IMR-90 (cell line): Measurements from ENCODE around the gene DONSON. TPM values are rescaled to one million over a fixed set of nuclear protein-coding genes. Genes with fewer than 3 reads are reported as not detected.

Source experiments
- ATAC-seq: fragments of 200-7000 bp; cut with Tn5 transposase; 2 replicates; pipeline ENCODE4 v1.9.1; 2020; ENCODE audit warnings: low read depth, mild to moderate bottlenecking, moderate library complexity
- BruUV-seq: library from RNA; stranded (reverse); fragments of 400-500 nt; replicated peaks from 2 replicates; lab custom pipeline; 2021; lab: Mats Ljungman, UMichigan
- CTCF ChIA-PET: fragments of 300-600 bp; formaldehyde crosslinking; extraction: SDS; loops from one replicate; lab custom pipeline; 2021; ENCODE audit warnings: antibody characterized with exemption; lab: Yijun Ruan, JAX
- POLR2A ChIA-PET: fragments of 300-600 bp; sonication (Branson Sonifier 250); formaldehyde crosslinking; loops from one replicate; lab custom pipeline; 2022; ENCODE audit warnings: antibody characterized with exemption; ENCODE audit not compliant: unreplicated experiment; lab: Charles Lee
- DNase-seq: peaks from one replicate; pipeline ENCODE4 v3.0.0; 2013
- H2AFZ ChIP-seq: replicated peaks from 2 replicates; pipeline ENCODE3; 2013; ENCODE audit warnings: low read length, mild to moderate bottlenecking; ENCODE audit not compliant: poor library complexity
- H2AK5ac ChIP-seq: 2 replicates; pipeline ENCODE4 v1.6.1; 2013; ENCODE audit warnings: low read depth, low read length, inconsistent platforms
- H2AK9ac ChIP-seq: replicated peaks from 2 replicates; pipeline ENCODE3; 2013; ENCODE audit warnings: mild to moderate bottlenecking, low read depth, low read length, moderate library complexity; ENCODE audit not compliant: poor library complexity
- H2BK120ac ChIP-seq: 2 replicates; pipeline ENCODE4 v1.6.1; 2013; ENCODE audit warnings: low read depth, low read length, inconsistent platforms
- H2BK15ac ChIP-seq: 3 replicates; pipeline ENCODE4 v1.6.1; 2013; ENCODE audit warnings: low read depth, low read length, inconsistent platforms
- H2BK20ac ChIP-seq: 2 replicates; pipeline ENCODE4 v1.6.1; 2013; ENCODE audit warnings: low read depth, mild to moderate bottlenecking, inconsistent platforms, low read length, moderate library complexity
- H2BK5ac ChIP-seq: 2 replicates; pipeline ENCODE4 v1.6.1; 2013; ENCODE audit warnings: mild to moderate bottlenecking, low read depth, low read length, inconsistent platforms; ENCODE audit not compliant: poor library complexity, severe bottlenecking
- H3K14ac ChIP-seq: replicated peaks from 2 replicates; pipeline ENCODE4 v1.6.1; 2013; ENCODE audit warnings: low read depth, low read length, inconsistent platforms
- H3K18ac ChIP-seq: 2 replicates; pipeline ENCODE4 v1.6.1; 2013; ENCODE audit warnings: low read depth, low read length, control low read depth
- H3K23ac ChIP-seq: 2 replicates; pipeline ENCODE4 v1.6.1; 2013; ENCODE audit warnings: low read depth, low read length, inconsistent platforms
- H3K27ac ChIP-seq: 2 replicates; pipeline ENCODE4 v1.5.1; 2013; ENCODE audit warnings: mild to moderate bottlenecking, control low read depth, low read length; ENCODE audit not compliant: insufficient read depth
- H3K27me3 ChIP-seq: 2 replicates; pipeline ENCODE4 v1.6.1; 2013; ENCODE audit warnings: low read length; ENCODE audit not compliant: control insufficient read depth, insufficient read depth
- H3K36me3 ChIP-seq: 2 replicates; pipeline ENCODE4 v1.6.1; 2013; ENCODE audit warnings: low read length, mixed read lengths; ENCODE audit not compliant: control insufficient read depth, insufficient read depth
- H3K4ac ChIP-seq: 2 replicates; pipeline ENCODE4 v1.6.1; 2013; ENCODE audit warnings: low read depth, low read length, inconsistent platforms
- H3K4me1 ChIP-seq: 2 replicates; pipeline ENCODE4 v1.6.1; 2013; ENCODE audit warnings: low read length, mixed read lengths; ENCODE audit not compliant: control insufficient read depth, insufficient read depth
- H3K4me2 ChIP-seq: 2 replicates; pipeline ENCODE4 v1.6.1; 2013; ENCODE audit warnings: low read depth, mild to moderate bottlenecking, control low read depth, low read length, moderate library complexity
- H3K4me3 ChIP-seq: 2 replicates; pipeline ENCODE4 v1.5.1; 2013; ENCODE audit warnings: low read depth, mild to moderate bottlenecking, control low read depth, low read length, moderate library complexity; ENCODE audit not compliant: insufficient read depth
- H3K56ac ChIP-seq: 2 replicates; pipeline ENCODE4 v1.6.1; 2013; ENCODE audit warnings: low read length, inconsistent platforms; ENCODE audit not compliant: insufficient read depth; ENCODE audit errors: extremely low read depth
- H3K79me1 ChIP-seq, 2 experiments: 2 replicates each; pipeline ENCODE4 v1.6.1; 2013; ENCODE audit warnings: low read length in 2 of 2, inconsistent platforms in 1 of 2, low read depth in 1 of 2
- H3K9ac ChIP-seq: 2 replicates; pipeline ENCODE4 v1.6.1; 2013; ENCODE audit warnings: low read depth, low read length, control low read depth
- H3K9me1 ChIP-seq: 2 replicates; pipeline ENCODE4 v1.6.1; 2013; ENCODE audit warnings: low read length, inconsistent platforms; ENCODE audit not compliant: insufficient read depth
- H3K9me3 ChIP-seq: 2 replicates; pipeline ENCODE4 v1.6.1; 2013; ENCODE audit warnings: low read length; ENCODE audit not compliant: control insufficient read depth, insufficient read depth
- H4K20me1 ChIP-seq: 2 replicates; pipeline ENCODE4 v1.6.1; 2013; ENCODE audit warnings: low read length, inconsistent platforms; ENCODE audit not compliant: insufficient read depth
- H4K5ac ChIP-seq: 2 replicates; pipeline ENCODE4 v1.6.1; 2013; ENCODE audit warnings: mild to moderate bottlenecking, low read depth, low read length, control low read depth
- H4K8ac ChIP-seq, 2 experiments: 2 replicates each; pipeline ENCODE4 v1.6.1; 2013; ENCODE audit warnings: low read depth in 2 of 2, low read length in 2 of 2, control low read depth in 1 of 2, inconsistent platforms in 1 of 2
- H4K91ac ChIP-seq: 2 replicates; pipeline ENCODE4 v1.6.1; 2013; ENCODE audit warnings: low read depth, low read length, inconsistent platforms; ENCODE audit not compliant: insufficient read depth
- BHLHE40 ChIP-seq: fragments of 150-350 bp; IDR thresholded peaks from 2 replicates; pipeline ENCODE4 v1.6.1; 2016; ENCODE audit warnings: mild to moderate bottlenecking, low read depth, low read length
- CEBPB ChIP-seq: IDR thresholded peaks from 2 replicates; pipeline ENCODE4 v1.6.1; 2012; ENCODE audit warnings: low read depth, low read length, improper control_type of control experiment
- CHD1 ChIP-seq: IDR thresholded peaks from 2 replicates; pipeline ENCODE4 v1.6.1; 2012; ENCODE audit warnings: low read depth, low read length, improper control_type of control experiment
- FOS ChIP-seq: fragments of 150-350 bp; IDR thresholded peaks from 2 replicates; pipeline ENCODE4 v1.6.1; 2016; ENCODE audit warnings: low read depth, low read length
- MAFK ChIP-seq: IDR thresholded peaks from 2 replicates; pipeline ENCODE4 v1.6.1; 2012; ENCODE audit warnings: low read depth, low read length, improper control_type of control experiment
- MAZ ChIP-seq: IDR thresholded peaks from 2 replicates; pipeline ENCODE4 v1.6.1; 2012; ENCODE audit warnings: low read depth, mild to moderate bottlenecking, low read length, improper control_type of control experiment, moderate library complexity, borderline replicate concordance
- POLR2A ChIP-seq: IDR thresholded peaks from 2 replicates; pipeline ENCODE4 v1.6.1; 2012; ENCODE audit warnings: mild to moderate bottlenecking, low read depth, low read length
- SMC3 ChIP-seq: fragments of 150-350 bp; IDR thresholded peaks from 2 replicates; pipeline ENCODE4 v1.6.1; 2016; ENCODE audit warnings: low read depth, mild to moderate bottlenecking, antibody characterized with exemption, low read length, moderate library complexity
- WGBS, 2 experiments: methylation state at CpG; one replicate each; pipeline versions ENCODE4 v1.1.5 to v1.1.7; 2013; ENCODE audit warnings: missing lambda C conversion rate in 2 of 2; ENCODE audit not compliant: insufficient read length in 1 of 2; ENCODE audit errors: extremely low coverage in 2 of 2; 5-methylcytosine and 5-hydroxymethylcytosine counted together
- dilution Hi-C: fragments of 300-500 bp; cut with HindIII; formaldehyde crosslinking; loops from one replicate; pipeline ENCODE4 v1.14.3; 2018; ENCODE audit warnings: low sequenced_read_pairs; ENCODE audit not compliant: unreplicated experiment
- in situ Hi-C: fragments of 300-500 bp; cut with MboI; formaldehyde crosslinking; loops from 3 replicates; pipeline ENCODE4 v1.14.3; 2019; ENCODE audit warnings: low sequenced_read_pairs, inconsistent platforms, mixed read lengths
- intact Hi-C: fragments of 100-400 bp; cut with micrococcal nuclease; formaldehyde crosslinking; loops from 2 replicates; pipeline ENCODE4 v1.10.0; 2022
- polyA plus RNA-seq, 3 experiments: library from polyadenylated mRNA; depleted of rRNA; stranded (reverse); fragments of >200 nt; gene quantifications; 2 replicates each; pipeline ENCODE4 v1.2.3, GENCODE V29; 2012; ENCODE audit warnings: low replicate concordance in 1 of 3
- total RNA-seq: library from RNA; depleted of rRNA; stranded (reverse); fragments of >200 nt; gene quantifications from 2 replicates; pipeline ENCODE4 v1.2.3, GENCODE V29; 2012
- TF ChIP-seq, protein P1 (sequence below): fragments of 150-350 bp; IDR thresholded peaks from 2 replicates; pipeline ENCODE4 v1.6.1; 2016; ENCODE audit warnings: low read depth, mild to moderate bottlenecking, low read length, moderate library complexity, borderline replicate concordance

Gene DONSON
- total and polyA plus RNA-seq, 2 of the 4 experiments (the other 2 are of a cell fraction): 14.3 to 16.6 TPM

DNA sequence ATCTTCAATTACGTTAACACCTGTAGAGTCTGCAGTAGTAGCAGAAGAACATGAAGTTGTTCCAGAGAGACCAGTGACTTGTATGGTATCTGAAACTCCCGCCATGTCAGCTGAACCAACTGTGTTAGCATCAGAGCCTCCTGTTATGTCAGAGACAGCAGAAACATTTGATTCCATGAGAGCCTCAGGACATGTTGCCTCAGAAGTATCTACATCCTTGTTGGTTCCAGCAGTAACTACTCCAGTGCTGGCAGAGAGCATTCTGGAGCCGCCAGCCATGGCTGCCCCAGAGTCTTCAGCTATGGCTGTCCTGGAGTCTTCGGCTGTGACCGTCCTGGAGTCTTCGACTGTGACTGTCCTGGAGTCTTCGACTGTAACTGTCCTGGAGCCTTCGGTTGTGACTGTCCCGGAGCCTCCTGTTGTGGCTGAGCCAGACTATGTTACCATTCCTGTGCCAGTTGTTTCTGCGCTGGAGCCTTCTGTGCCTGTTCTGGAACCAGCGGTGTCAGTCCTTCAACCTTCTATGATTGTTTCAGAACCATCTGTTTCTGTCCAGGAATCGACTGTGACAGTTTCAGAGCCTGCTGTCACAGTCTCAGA is 35.4 kb downstream of the DONSON start:
- CTCF ChIA-PET: interaction anchor here (0.6 kb wide), 1 partner anchor 38 kb away, joined by 3 read pairs; no protein-coding TSS in a partner anchor
- no peaks in the 10 kb centered on the region for H3K4me1 ChIP-seq
- H4K5ac ChIP-seq: no peak overlapping the region
- no peak overlapping the region for H3K56ac ChIP-seq
- H3K9ac ChIP-seq: no peak overlapping the region
- ATAC-seq (no peak), DNase-seq (no peak)
- H3K27ac ChIP-seq: no peak overlapping the region
- dilution Hi-C loops: no loop called here
- TF ChIP-seq POLR2A (no peak), CHD1 (no peak), CEBPB (no peak), SMC3 (no peak), FOS (no peak), MAFK (no peak), MAZ (no peak), BHLHE40 (no peak)
- TF ChIP-seq, protein P1, sequence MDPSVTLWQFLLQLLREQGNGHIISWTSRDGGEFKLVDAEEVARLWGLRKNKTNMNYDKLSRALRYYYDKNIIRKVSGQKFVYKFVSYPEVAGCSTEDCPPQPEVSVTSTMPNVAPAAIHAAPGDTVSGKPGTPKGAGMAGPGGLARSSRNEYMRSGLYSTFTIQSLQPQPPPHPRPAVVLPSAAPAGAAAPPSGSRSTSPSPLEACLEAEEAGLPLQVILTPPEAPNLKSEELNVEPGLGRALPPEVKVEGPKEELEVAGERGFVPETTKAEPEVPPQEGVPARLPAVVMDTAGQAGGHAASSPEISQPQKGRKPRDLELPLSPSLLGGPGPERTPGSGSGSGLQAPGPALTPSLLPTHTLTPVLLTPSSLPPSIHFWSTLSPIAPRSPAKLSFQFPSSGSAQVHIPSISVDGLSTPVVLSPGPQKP: no peak
- peaks cover 44 to 71% of the 10 kb centered on the region in 2 experiments for H3K79me1 ChIP-seq
- 94% methylated on average over 9 of the region's 12 CpGs; no CpG with 5 or more reads in 1 of the 2 experiments for WGBS, 2 experiments
- no peak overlapping the region for H3K14ac ChIP-seq
- no peak overlapping the region for H4K91ac ChIP-seq
- H2BK5ac ChIP-seq: no peak overlapping the region
- no peak overlapping the region for H2BK20ac ChIP-seq
- intact Hi-C loops: no loop called here
- H2BK15ac ChIP-seq: no peak overlapping the region
- no peak overlapping the region for H2BK120ac ChIP-seq
- no peak overlapping the region for H3K4ac ChIP-seq
- H3K9me3 ChIP-seq: no peaks in the 10 kb centered on the region
- no peak overlapping the region for H3K4me2 ChIP-seq
- peaks cover 68% of the 10 kb centered on the region for H3K36me3 ChIP-seq
- H2AFZ ChIP-seq: no peak overlapping the region
- in situ Hi-C loops: no loop called here
- H3K18ac ChIP-seq: no peak overlapping the region
- H3K23ac ChIP-seq: no peak overlapping the region
- peaks cover 95% of the 10 kb centered on the region for H4K20me1 ChIP-seq
- no peak overlapping the region for H3K4me3 ChIP-seq
- H3K27me3 ChIP-seq: no peaks in the 10 kb centered on the region
- no TSS peak for BruUV-seq
- no peak overlapping the region for H2AK5ac ChIP-seq
- H3K9me1 ChIP-seq: peaks cover 19% of the 10 kb centered on the region
- no peak overlapping the region for H2AK9ac ChIP-seq
- no peak overlapping the region for H4K8ac ChIP-seq
- POLR2A ChIA-PET: interaction anchor here (1.3 kb wide), 1 partner anchor 10 kb away, joined by 3 read pairs; the partner anchor contains the start of gene SON
